Measurements from ENCODE around the gene SLK.

The SLK gene

DNA sequence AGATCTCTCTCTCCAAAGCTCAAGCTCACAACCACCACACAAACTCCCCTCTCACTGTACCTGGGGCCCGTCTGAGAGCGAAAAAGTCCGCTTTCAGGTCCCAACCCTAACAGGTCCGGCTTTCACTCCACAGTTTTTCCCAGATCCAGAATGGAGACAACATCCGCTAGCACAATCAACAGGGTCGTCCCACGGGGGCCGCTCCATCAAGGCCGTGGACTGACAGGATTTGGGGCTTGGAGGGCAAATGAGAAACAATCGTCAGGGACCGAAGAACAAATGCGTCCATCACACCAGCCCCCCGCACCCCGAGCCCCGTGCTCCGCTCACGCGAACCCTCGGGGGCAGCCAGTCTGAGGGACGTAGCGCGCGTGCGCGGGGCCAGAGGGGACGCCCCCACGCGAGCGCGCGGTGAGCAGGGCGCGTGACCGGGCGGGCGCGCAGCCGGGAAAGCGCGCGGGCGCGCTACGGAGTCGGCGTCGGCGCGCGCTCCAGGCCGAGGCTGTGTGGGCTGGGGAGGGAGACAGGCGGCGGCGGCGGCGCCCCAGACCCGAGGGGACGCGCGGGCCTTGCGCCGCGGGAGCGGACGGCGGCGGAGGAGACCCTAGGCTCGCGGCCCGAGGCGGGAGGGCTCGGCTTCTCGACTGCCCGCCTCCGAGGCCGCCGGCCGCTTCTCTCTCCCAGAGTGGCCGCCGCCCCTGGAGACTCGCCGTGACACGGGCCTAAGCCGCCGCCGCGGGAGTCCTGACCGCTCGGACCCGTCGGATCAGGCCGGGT, at the start of gene SLK:
Gene SLK, plus strand, starts transcription at position 470 of the 777 bp plus-strand sequence. CDS start 606 bp downstream, outside the sequence.
- DNase-seq: peak; percentile 72

DNA sequence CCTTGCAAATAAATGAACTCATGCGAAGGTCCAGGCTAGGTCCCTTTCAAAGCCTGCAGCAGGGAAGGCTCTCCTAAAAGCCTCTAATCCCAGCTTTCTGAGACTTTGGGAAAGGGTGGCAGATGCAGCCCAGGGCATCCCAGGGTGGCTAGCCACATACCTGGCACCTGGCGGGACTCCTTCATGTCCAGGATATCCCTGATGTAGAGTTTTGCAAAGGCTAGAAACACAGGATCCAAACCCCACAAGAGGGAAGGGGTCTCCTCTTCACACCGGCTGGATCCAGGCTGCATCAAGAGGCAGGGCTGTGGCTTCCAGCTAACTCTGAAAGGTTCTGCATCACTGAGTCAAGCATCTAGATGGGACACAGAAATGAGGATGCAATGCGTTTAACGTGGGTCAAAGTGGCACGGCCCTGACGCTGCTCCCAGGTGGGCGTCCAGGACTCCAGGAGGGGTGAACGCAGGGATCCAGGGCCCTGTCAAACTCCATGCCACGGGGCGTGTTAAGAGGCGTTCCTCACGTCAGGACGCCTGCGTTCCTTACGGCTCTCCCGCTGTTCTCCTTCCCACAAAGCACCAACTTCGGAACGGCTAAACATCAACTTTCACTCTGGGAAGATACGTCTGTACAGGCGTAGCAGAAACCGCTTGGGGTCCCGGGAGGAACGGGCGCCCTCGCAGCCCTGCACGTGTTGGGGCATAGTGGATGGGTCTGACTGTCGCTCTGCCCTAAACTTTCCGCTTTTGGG, 49.5 kb upstream of the SLK start:
- no peak for DNase-seq

- DNase-seq: peak; percentile 95
These were observed 48.7 kb upstream of the SLK start, which contains the start of gene STN1 for GRCh38 chr10:103918053-103918846. Gene STN1, minus strand, starts transcription at chr10:103918184. Its CDS starts 590 bp downstream, at chr10:103917594.

- DNase-seq: no peak
These were observed 47.3 kb upstream of the SLK start for GRCh38 chr10:103919648-103920025.

- DNase-seq: no peak
These were observed 45.7 kb upstream of the SLK start for GRCh38 chr10:103921248-103921647.

- no peak for DNase-seq
These were observed 45.2 kb upstream of the SLK start for GRCh38 chr10:103921750-103922195.

DNA sequence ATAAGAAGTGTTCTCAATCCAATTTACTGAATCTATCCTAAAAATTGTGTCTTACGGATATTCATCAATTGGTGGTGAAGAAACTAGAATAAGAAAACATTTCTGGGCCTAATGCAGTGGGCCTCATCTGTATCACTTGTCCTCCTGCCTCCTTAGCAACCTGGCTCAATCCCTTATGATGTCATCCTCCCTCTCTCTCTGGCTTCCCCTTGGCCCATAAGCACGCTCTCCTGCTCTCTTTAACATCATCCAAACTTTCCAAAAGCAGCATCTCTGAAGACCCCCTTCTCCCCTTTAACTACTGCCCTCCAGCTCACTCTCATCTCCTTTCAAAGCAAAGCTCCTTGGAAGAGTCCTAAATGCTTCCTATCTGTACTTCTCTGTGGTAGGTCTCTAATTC, 44.3 kb upstream of the SLK start:
- DNase-seq: no peak

DNA sequence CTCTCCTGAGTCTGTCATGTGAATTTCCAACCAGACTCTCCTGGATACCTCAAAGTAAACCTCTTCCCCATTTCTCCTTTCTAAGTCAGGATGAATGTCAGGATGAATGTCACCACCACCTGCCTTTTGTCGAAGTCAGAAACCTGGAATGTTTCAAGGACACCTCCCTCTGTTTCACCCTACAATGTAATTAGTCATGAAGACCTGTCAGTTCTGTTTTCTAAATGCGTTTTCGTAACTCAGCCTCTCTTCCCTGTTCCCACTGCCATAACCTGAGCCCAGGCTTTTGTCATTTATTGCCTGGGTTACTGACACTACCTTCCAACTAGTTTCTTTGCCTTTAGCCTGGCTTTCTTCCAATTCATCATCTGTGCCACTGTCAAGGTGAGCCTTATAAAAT, 43.4 kb upstream of the SLK start:
- DNase-seq: no peak

GRCh38 chr10:103925591-103925990, 41.3 kb upstream of the SLK start:
- no peak for DNase-seq

DNA sequence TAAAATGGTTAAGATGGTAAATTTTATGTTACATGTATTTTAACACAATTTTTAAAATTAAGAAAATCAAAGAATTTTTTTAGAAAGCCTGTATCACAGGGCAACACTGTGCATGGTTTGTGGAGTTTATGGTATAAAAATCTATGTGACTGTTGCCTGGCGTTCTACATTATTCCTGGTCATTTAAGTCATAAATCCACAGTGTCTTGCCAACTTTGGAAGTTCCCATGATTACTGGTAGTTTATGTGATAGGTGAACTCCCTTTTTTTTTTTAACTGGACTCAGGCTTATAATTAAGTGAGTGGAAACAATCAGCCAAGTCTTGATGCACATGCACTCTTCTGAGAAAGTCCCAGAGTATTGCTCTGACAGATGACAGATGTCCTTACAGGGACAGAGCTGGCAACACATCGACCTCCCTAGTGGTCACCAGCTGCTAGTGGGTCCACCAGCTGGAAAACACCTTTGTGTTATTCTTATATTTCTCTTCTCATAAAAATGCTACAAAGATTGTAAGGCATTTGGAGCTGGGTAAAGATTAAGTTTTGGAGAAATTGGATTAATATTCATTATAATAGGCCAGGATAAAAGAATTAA, 40.1 kb upstream of the SLK start:
- no peak for DNase-seq

DNA sequence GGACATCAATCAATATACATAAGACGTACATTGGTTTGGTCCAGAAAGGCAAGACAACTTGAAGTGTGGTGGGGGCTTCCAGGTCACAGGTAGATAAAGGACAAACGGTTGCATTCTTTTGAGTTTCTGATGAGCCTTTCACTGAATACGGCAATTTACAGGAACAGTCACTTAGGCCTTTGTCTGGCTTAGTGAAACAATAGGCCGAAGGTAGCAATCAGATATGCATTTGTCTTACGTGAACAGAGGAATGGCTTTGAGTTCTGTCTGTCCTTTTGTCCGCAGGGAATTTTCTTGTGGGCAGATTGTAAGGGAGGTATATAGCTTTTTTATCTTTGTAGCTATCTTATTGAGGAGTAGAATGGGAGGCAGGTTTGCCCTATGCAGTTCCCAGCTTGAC, 38.2 kb upstream of the SLK start:
- DNase-seq: no peak

DNA sequence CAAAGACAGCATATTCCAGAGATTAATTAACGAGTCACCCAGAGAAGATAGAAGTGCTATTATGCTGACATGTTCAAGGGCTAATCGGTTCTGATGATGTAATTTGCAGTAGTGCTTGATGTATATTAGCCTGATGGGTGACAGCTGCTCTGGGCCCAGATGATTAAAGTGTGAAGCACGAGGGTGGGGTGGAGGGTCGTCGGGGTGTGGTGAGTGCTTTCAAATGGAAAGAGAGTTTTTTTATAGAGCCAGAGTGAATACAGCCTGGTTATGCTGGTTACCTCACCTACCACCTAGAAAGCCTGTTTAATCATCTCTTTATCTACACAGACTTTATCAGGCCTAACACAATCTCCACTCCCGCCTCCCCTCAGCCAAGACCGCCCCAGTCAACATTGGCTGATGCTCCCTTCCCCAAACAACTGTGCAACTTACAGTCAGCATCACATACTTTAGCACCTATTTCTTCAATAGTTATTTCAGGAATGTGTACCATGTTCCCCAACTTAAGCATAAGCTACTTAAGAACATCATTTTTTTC, 37.5 kb upstream of the SLK start:
- DNase-seq: no peak

GRCh38 chr10:103930449-103930848, 36.5 kb upstream of the SLK start:
- no peak for DNase-seq

GRCh38 chr10:103930881-103931280, 36.1 kb upstream of the SLK start:
- DNase-seq: no peak

- DNase-seq: no peak
These were observed 35.3 kb upstream of the SLK start for GRCh38 chr10:103931603-103932002.

GRCh38 chr10:103932271-103932670, 34.7 kb upstream of the SLK start:
- no peak for DNase-seq

DNA sequence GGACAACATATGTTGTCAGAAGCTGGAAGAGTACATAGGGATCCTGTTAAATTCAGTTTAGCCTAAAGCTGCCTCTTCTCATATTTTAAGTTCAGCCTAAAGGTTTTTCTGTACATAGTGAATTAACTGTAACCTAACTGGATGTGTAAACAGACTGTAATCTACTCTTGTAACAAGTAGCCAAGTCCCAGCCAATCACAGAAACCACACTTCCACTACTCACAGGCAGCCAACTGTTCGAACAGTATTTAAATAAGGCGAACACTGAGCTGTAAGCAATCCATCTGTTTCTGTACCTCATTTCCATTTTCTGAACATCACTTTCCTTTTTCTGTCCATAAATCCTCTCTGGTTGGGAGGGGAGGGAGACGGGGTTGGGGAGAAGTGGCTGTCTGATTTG, 34.0 kb upstream of the SLK start:
- DNase-seq: no peak

GRCh38 chr10:103933557-103934121, 33.3 kb upstream of the SLK start:
- DNase-seq: no peak

DNA sequence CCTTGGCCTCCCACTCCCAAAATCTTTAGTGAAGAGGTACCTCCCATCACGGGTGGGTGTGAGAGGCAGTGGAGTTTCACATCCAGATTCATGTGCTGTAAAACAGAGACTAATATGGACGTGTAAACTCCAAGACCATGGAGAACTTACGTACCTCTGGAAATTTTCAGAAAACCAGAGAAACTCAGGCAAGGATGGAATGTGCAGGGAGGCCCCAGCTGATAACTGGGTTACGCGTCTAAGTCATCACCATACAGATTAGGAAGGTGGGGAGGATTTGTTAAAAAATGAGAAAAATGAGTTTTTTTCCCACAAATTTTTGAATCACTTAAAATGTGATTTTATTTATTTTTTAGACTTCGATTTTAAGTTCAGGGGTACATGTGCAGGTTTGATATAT, 32.6 kb upstream of the SLK start:
- no peak for DNase-seq

DNA sequence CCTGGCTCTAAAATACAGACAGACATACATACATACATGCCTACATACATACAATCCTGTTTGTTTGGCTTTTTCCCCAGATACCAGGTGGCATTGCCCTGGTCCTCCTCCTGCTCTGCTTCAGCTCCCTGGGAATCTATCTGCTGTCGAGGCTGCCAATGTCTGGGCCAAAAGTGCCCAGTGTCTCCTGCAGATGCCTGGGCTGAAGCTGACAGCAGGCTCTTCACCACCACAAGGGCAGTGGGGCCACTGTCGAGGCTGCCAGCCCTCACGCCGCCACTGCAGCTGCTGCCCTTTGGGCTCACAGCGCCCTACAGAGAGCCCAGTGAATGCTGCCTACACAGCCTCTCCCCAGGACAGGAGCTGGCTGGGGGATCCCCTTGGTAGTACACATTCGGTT, 30.9 kb upstream of the SLK start:
- no peak for DNase-seq

- no peak for DNase-seq
These were observed 27.4 kb upstream of the SLK start for GRCh38 chr10:103939522-103939921.

DNA sequence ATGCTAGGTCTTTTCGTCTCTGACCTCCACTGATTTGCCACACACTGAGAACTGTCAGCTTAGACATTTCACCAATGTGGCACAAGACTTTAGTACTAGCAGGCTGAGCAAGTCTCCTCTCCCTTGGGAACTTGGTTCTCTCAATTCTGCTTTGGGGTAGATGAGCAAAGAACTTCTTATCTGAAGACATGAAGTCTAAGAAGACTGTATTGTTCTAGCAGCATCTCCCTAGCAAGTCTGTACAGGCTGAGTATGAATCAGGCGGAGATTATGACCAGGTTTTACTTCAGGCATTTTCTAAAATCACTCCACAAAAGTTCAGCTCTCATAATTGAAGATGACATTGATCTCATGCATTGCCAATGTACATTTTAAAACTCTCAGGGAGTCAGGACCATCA, 25.1 kb upstream of the SLK start:
- DNase-seq: no peak
